Neuron (in vitro differentiated cells): ENCODE data around the gene PSD.

Source experiments
- H2AFZ ChIP-seq: one replicate; pipeline ENCODE4 v1.6.1; 2013; ENCODE audit warnings: low read depth, mild to moderate bottlenecking, inconsistent platforms, low read length, moderate library complexity
- H3K27me3 ChIP-seq: one replicate; pipeline ENCODE4 v1.6.1; 2013; ENCODE audit warnings: low read length; ENCODE audit not compliant: insufficient read depth
- H3K36me3 ChIP-seq: one replicate; pipeline ENCODE4 v1.6.1; 2013; ENCODE audit warnings: low read length; ENCODE audit not compliant: insufficient read depth
- H3K4me1 ChIP-seq: one replicate; pipeline ENCODE4 v1.6.1; 2013; ENCODE audit warnings: low read length; ENCODE audit not compliant: insufficient read depth
- H3K4me3 ChIP-seq: 2 replicates; pipeline ENCODE4 v1.5.1; 2013; ENCODE audit warnings: mild to moderate bottlenecking, low read length, moderate library complexity
- H3K9me3 ChIP-seq: one replicate; pipeline ENCODE4 v1.6.1; 2013; ENCODE audit warnings: low read length

The PSD gene

DNA sequence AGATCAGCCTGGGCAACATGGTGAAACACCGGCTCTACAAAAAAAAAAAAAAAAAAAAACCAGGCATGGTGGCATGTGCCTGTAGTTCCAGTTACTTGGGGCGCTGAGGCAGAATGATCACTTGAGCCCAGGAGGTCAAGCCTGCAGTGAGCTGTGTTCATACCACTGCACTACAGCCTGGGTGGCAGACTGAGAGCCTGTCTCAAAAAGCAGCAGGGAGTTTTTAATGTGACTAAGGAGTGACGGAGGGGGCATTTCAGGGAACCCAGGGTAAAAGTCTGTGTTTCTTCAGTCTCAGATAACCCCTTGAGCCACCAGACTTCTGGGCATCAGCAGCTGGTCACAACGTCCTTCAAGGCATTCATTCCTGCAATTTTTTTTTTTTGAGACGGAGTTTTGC is 34.9 kb upstream of the PSD start:
- Histone ChIP-seq H3K9me3 (no peaks in the 10 kb centered on the region), H3K27me3 (no peaks in the 10 kb centered on the region), H3K36me3 (no peaks in the 10 kb centered on the region), H3K4me1 (peaks cover 15% of the 10 kb centered on the region), H3K4me3 (no peak overlapping the region), H2AFZ (no peak overlapping the region)

DNA sequence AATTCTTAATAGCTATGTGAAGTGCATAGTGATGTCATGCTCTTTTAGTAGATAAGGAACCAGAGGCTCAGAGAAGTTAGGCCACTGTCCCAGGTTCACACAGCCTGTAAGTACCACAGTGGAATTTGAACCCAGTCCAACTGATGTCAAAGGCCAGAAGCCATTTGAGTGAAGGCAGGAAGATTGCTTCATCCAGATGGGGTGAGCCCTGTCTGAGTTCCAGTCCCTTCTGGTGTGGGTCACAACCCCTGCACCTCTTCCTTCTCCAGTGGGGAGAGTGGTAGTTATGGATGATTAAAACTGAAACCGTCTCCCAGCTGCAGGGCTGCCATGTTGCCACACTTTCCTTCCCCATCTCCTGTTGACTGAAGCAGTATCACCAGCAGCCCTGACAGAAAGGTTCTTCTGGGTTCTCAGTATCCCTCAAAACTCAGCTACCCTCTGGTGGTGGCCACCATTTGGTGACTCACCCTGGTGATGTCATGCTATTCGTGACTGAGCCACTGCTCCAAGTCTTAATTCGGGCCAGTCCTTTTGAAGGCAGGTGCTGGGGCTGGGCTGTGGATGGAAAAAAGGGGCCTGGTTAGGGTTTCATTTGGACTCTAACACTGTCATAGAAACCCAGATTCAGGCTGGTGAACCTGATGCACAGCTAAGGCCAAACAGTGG is 34.2 kb upstream of the PSD start:
- no peaks in the 10 kb centered on the region for H3K27me3 ChIP-seq
- no peaks in the 10 kb centered on the region for H3K36me3 ChIP-seq
- peaks cover 15% of the 10 kb centered on the region for H3K4me1 ChIP-seq
- H2AFZ ChIP-seq, result no peak overlapping the region
- no peak overlapping the region for H3K4me3 ChIP-seq
- H3K9me3 ChIP-seq, result no peaks in the 10 kb centered on the region

DNA sequence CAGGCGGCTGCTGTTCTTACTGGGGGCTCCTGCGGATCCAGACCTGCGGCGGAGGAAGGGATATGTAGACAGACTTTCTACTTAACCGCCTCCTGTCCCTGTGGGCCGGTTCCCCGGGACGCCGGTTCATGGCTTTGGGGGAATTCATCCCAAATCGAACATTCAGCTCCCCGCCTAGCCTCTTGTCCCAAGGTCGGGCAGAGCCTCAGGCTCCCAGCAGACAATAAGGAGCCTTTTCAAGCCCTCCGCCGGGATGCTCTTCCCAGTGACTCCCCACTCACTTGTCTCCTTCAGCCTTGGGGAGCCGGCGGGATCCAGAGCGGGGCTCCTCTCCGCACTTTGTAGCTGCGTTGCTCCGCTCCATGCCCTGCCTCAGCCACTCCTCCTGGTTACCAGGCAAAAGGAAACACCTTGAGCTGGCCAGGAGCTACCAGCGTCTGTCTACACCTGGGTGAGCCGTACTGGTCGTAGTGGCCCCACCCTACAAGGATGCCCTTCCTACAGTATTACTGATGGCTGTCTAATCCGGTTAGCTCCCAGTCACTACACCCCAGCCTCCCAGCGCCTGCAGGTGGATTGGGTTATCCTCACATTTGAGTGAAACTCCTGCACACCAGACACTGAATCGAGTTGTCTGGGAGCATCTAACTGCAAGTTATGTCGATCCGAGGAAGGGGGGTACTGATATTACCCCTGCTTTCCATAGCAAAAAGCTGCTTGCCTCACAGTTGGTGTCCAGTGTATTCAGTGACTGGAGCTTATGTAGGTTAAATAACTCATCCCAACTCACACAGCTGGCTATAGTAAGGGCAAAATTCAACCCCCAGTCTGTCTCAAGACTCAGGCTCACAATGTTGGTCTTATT is 32.8 kb upstream of the PSD start, which contains the start of gene C10orf95:
Gene C10orf95 (minus strand): TSS at position 439 of the 865 bp plus-strand sequence. CDS start 450 bp downstream, outside the sequence.
- Histone ChIP-seq H3K27me3 (no peaks in the 10 kb centered on the region), H3K4me1 (peaks cover 15% of the 10 kb centered on the region), H3K9me3 (no peaks in the 10 kb centered on the region), H2AFZ (peak within 1 kb of the TSS; percentile 29), H3K4me3 (peak within 1 kb of the TSS; percentile 62), H3K36me3 (no peaks in the 10 kb centered on the region)

DNA sequence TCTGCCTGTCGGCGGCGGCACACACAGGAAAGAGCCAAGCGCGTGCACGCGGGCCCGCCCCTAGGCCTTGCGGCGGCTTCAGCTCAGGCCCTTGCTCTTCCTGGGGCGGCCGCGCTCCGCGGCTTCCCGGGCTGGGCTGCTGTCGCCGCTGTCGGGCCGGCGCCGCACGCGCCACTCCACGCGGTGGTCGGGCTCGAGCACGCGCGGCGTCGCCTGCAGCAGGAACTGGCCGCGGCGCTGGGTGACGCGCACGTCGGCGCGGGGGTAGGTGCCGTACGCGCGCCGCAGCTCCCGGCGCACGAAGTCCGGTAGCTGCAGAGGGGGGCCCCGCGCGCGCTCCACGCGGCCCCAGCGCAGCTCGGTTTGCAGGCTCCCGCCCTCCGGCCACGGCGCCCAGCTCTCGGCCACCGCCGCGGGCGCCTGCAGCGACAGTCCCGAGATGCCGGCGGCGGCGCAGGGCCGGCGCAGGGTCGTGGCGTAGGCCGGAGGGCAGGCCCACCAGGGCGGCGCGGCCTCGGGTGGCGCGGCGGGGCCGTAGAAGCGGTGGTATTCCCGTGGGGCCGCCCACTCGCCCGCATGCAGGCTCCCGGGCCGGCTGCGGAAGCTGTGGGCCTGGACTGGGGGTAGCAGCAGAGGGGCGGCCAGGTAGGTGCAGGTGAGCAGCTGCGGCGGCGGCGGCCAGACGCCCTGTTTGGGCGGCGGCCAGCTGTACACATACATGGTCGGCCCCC is 32.0 kb upstream of the PSD start:
- peak overlapping the region; percentile 62 for H3K4me3 ChIP-seq
- H3K27me3 ChIP-seq, result no peaks in the 10 kb centered on the region
- H3K4me1 ChIP-seq, result peaks cover 15% of the 10 kb centered on the region

DNA sequence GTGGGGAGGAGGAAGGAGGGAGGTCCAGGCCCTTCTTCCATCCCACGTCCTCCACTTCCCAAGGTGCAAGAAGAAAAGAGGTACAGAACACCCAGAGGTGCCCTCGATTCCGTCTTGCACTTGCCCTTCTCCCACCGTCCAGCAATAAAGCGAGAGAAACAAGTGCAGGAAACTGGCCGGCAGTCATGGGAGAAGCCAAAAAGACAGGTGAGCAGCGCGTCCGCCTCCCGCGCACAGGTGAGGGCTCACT is 31.5 kb upstream of the PSD start:
- Histone ChIP-seq H3K36me3 (no peaks in the 10 kb centered on the region), H3K4me3 (peak overlapping the region; percentile 62), H3K27me3 (no peaks in the 10 kb centered on the region), H3K9me3 (no peaks in the 10 kb centered on the region), H2AFZ (peak overlapping the region; percentile 29), H3K4me1 (peaks cover 15% of the 10 kb centered on the region)

More for the DNA sequence above, 32.0 kb upstream of the PSD start:
- Histone ChIP-seq H2AFZ (peak overlapping the region; percentile 29), H3K9me3 (no peaks in the 10 kb centered on the region), H3K36me3 (no peaks in the 10 kb centered on the region)

DNA sequence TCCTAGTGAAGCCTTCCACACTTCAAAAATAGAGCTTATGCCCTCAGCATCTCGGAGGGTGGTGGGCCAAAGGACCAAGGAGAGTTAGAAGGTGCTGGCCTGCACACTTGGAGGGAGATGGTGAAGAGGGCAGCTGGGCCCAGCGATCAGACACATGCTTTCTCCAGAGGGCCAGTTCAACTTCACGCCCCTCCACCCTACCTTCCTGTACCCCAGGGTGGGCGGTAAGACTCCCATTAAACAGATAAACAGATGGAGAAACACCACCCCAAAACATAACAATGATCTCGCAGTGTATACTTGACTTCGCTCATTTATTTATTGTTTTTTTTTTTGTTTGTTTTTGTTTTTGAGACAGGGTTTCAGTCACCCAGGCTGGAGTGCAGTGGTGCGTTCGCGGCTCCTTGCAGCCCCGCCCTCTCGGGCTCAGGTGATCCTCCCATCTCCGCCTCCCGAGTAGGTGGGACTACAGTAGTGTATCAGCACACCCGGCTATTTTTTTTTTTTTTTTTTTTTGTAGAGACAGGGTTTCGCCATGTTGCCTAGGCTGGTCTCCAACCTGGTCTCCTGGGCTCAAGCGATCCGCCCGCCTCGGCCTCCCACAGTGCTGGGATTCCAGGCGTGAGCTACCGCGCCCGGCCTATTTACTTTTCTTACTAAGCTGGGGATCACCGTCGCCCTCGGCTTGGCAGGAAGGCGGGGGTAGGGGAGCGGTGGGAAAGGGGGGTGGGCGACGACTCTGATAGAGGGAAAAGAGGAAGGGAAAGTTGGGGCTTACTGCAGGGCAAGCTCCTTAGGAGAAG is 30.9 kb upstream of the PSD start:
- Histone ChIP-seq H2AFZ (peak overlapping the region; percentile 29), H3K4me1 (peaks cover 15% of the 10 kb centered on the region), H3K4me3 (peak overlapping the region; percentile 62), H3K9me3 (no peaks in the 10 kb centered on the region), H3K36me3 (no peaks in the 10 kb centered on the region), H3K27me3 (no peaks in the 10 kb centered on the region)

DNA sequence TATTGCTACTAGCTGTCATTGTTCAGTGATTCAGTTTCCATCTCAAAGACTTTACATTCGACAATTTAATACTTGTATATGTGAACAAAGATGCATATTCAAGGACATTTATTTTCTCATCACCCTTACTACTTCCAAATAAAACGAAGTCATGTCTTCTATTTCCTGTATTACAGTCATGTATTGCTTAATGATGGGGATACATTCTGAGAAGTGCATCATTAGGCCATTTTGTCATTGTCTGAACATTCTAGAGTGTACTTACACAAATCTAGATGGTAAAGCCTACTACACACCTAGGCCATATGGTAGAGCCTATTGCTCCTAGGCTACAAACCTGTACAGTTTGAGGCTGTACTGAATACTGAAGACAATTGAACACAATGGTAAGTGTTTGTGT is 26.3 kb upstream of the PSD start:
- Histone ChIP-seq H3K27me3 (no peaks in the 10 kb centered on the region), H3K4me1 (peaks cover 3% of the 10 kb centered on the region), H3K9me3 (no peaks in the 10 kb centered on the region), H2AFZ (no peak overlapping the region), H3K4me3 (no peak overlapping the region), H3K36me3 (no peaks in the 10 kb centered on the region)

DNA sequence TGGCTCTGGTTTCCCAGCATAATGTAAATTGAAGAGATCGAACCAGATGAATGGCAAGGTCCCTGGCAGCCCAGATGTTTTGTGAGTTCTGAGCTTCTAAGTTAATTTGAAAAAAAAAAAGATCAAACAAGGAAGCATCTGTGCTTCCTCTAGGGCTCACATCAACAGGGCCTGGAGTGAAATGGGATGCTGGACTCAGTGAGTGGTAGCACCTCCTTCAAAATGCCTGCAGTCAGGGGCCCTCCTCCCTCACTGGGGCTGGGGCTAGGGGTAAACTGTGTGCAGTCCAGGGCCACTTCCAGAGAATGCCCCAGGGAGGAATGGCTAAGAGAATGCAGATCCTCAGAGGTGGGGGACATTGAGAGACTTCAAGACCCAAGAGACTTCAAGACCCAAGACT is 19.8 kb upstream of the PSD start:
- no peaks in the 10 kb centered on the region for H3K9me3 ChIP-seq
- no peaks in the 10 kb centered on the region for H3K36me3 ChIP-seq
- peaks cover 14% of the 10 kb centered on the region for H3K4me1 ChIP-seq

DNA sequence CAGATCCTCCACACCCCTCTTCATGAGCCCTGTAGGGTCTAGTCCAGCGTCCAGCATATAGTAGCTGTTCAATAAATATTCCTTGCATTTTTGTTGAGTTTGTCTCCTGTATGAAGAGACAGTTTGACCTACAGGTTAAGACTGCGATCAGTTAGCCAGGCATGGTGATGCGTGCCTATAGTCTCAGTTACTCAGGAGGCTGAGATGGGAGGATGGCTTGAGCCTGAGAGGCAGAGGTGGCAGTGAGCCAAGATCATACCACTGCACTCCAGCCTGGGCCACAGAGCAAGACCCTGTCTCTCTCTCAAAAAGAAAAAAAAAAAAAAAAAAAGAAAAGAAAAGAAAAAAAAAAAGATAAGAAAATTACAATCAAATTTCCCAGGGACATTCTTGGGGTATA is 18.9 kb upstream of the PSD start:
- Histone ChIP-seq H3K4me1 (peaks cover 14% of the 10 kb centered on the region), H3K4me3 (no peak overlapping the region), H3K36me3 (no peaks in the 10 kb centered on the region), H3K9me3 (no peaks in the 10 kb centered on the region), H3K27me3 (peaks cover 2% of the 10 kb centered on the region), H2AFZ (no peak overlapping the region)

More for the DNA sequence above, 19.8 kb upstream of the PSD start:
- Histone ChIP-seq H3K4me3 (no peak overlapping the region), H2AFZ (no peak overlapping the region), H3K27me3 (peaks cover 2% of the 10 kb centered on the region)

DNA sequence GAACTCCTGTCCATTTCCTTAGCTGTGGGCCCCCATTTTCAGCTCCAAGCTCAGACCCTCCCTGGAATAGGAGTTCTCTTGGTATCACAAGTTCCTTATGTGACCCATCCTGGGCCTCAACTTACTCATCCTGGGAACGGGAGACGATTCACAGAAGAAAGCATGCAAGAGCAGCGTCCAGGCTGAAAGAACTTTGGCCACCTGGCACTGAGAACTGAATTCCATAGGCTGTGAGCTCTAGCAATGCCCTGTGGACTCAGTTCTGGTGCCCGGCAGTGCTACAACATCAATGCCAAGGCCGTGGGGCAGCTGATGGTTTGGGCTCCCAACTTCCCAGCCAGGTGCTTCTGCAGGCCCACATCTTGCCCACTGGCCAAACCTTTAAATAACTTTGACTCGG is 17.7 kb upstream of the PSD start:
- Histone ChIP-seq H3K9me3 (no peaks in the 10 kb centered on the region), H3K27me3 (peaks cover 2% of the 10 kb centered on the region), H3K4me1 (peaks cover 18% of the 10 kb centered on the region), H3K36me3 (no peaks in the 10 kb centered on the region), H3K4me3 (no peak overlapping the region), H2AFZ (no peak overlapping the region)

DNA sequence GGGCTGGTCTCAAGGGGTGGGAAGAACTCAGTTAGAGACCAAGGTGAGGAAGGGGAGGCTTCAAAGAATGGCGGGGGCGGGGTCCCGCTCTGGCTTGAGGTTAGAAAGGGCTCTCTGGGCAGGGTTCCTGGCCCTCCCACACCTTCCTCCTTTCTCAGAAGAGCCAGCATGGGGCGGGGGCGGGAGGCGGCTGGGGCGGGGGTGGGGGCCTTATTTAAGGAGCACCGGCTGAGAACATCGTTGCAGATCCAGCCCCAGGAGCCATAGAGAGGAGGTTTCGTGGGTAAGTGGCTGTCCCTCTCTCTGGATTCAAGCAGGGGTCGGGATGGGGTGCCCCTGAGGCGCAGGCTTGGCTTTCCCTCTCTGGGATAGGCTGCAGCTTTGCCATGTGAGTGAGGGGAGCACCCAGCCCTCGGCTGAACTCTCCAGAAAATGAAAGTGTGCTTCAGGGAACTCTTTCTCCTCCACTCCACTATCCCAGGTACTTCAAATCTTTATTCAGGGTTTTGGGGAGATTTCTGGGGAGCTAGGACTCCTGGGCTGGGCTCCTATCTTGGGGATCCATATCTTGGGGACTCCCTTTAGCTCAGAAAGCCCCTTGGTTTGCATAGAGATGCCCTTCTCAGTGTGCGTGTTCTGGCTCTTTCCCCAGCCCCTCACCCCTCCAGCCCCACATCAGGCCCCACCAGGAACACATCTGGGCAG is 17.1 kb upstream of the PSD start:
- Histone ChIP-seq H3K9me3 (no peaks in the 10 kb centered on the region), H3K27me3 (peaks cover 2% of the 10 kb centered on the region), H2AFZ (no peak overlapping the region), H3K4me3 (no peak overlapping the region), H3K4me1 (peaks cover 19% of the 10 kb centered on the region), H3K36me3 (no peaks in the 10 kb centered on the region)

DNA sequence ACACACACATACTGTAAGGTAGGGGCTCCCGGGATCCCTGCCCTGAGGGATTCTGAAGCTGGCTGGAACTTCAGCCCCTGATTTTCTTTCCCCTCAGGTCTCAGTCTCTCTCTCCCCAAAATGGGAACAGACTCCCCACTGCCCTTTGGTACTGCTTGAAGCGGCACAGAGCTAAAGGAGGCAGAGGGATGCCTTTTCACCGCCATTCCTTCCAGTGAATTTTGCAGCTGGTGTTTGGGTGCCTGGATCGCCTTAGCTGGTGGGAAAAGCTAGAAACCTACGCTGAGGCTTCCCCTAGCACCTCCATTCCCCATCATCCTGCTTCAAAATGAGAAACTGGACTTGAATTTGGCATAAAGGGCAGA is 16.5 kb upstream of the PSD start:
- Histone ChIP-seq H3K4me1 (peaks cover 19% of the 10 kb centered on the region), H3K27me3 (peaks cover 2% of the 10 kb centered on the region), H3K4me3 (no peak overlapping the region), H3K36me3 (no peaks in the 10 kb centered on the region), H2AFZ (no peak overlapping the region), H3K9me3 (no peaks in the 10 kb centered on the region)
